Pancreas (tissue), 10 donors: ENCODE results near the gene PIP5K1C. TPM values are rescaled to one million over a fixed set of nuclear protein-coding genes. Genes with fewer than 3 reads are reported as not detected.
A peak's percentile ranks its signal among the peaks of the same experiment; 100 is the strongest.
"Not testable (repeated sequence)": the region's sequence is repeated elsewhere in the genome, so short reads cannot be mapped to it uniquely, and the experiment has no call there.

Experiments used
- ATAC-seq, 4 donors: fragments of 200-7000 bp; cut with Tn5 transposase; one replicate each; pipeline versions ENCODE4 v1.8.0 to v1.9.1; 2020; ENCODE audit warnings: mild to moderate bottlenecking in 4 of 4, moderate library complexity in 4 of 4
- DNase-seq, 6 donors: peaks; one replicate each; pipeline ENCODE4 v3.0.0-alpha.2; 2020
- FAIRE-seq: peaks from 2 replicates; lab custom pipeline; 2012; peaks lifted over from hg19 to GRCh38; lab: Jason Lieb, UNC
- H3K27ac ChIP-seq, 4 donors: fragments of 200-600 bp; sonication (generic); 1 replicate in 3 of 4; 2 replicates in 1 of 4; pipeline versions ENCODE4 v1.5.0 to v1.8.0; 2020
- H3K27me3 ChIP-seq, 4 donors: fragments of 200-600 bp; one replicate each; pipeline ENCODE4 v1.8.0; 2021
- H3K36me3 ChIP-seq, 3 donors: fragments of 200-600 bp; sonication (generic) in 1 of 3; one replicate each; pipeline versions ENCODE4 v1.5.0 to v1.8.0; 2020 to 2021
- H3K4me1 ChIP-seq, 3 donors: fragments of 200-600 bp; one replicate each; pipeline ENCODE4 v1.8.0; 2021
- H3K4me3 ChIP-seq, 4 donors: fragments of 200-600 bp; sonication (generic) in 2 of 4; one replicate each; pipeline versions ENCODE4 v1.5.0 to v1.8.0; 2020 to 2021
- H3K9me3 ChIP-seq, 4 donors: fragments of 200-600 bp; one replicate each; pipeline ENCODE4 v1.8.0; 2021
- CTCF ChIP-seq, 4 donors: fragments of 200-600 bp; sonication (generic) in 3 of 4; IDR thresholded peaks; one replicate each; pipeline versions ENCODE4 v1.5.0 to v1.8.0; 2021; ENCODE audit warnings: antibody characterized with exemption in 4 of 4
- WGBS, 2 donors: extraction: QIAGEN DNeasy Blood & Tissue Kit; methylation state at CpG; one replicate each; pipeline ENCODE4 v1.1.7; 2013; 5-methylcytosine and 5-hydroxymethylcytosine counted together
- intact Hi-C, 3 donors: fragments of 100-400 bp; cut with DNase I; formaldehyde crosslinking; loops; one replicate each; pipeline versions ENCODE4 v1.11.1 to v1.14.2; 2022
- polyA plus RNA-seq, 2 donors: library from polyadenylated mRNA; stranded (reverse); fragments of 200-250 nt; gene quantifications; one replicate each; pipeline ENCODE4 v1.2.3, GENCODE V29; 2013
- total RNA-seq, 6 donors: library from RNA; stranded (reverse); fragmentation: NEBNext Ultra II Directional in 4 of 6; extraction: Animal tissue kit (Norgen Biotek cat#: 25700) in 4 of 6; gene quantifications; one replicate each; pipeline versions ENCODE4 v1.2.1 to v1.2.4, GENCODE V29; 2021 to 2023
- donor health status: healthy with polysubstance abuse.
- donor health status: DM: no; HTN: no; CAD: no; lungs with moderate emphysema.
- donor health status: DM: no; HTN: no; CAD: no.
- donor health status: control.
- donor health status: control.
- donor health status: Bipolar disorder and iron deficiency.
- donor health status: DM: yes; HTN: yes; CAD: no.
- donor health status: DM: no; HTN: no; CAD: no.
- donor health status: DM: no; HTN: no; CAD: no.
- donor health status: DM: yes; HTN: yes; CAD: no.

The PIP5K1C gene
- total and polyA plus RNA-seq, 8 donors = 12.9 to 24.8 (median 14.9) TPM

GRCh38 chr19:3585301-3586126 is 114.8 kb downstream of the PIP5K1C start, which contains the start of gene GIPC3:
GIPC3 (plus strand) TSS chr19:3585478; CDS start chr19:3585598, 120 bp downstream.
- WGBS, 2 donors = 6 to 7% methylated on average over 63 to 84 of the region's 84 CpGs
- H3K36me3 ChIP-seq = no peaks in the 10 kb centered on the region
- TF ChIP-seq CTCF (IDR thresholded peaks at IDR 0.05) = no peak
- ATAC-seq = no peak
- peak within 1 kb of the TSS in 2 of 4 donors; percentile 1 to 27 for H3K4me3 ChIP-seq
- no peak for FAIRE-seq
- DNase-seq = peak in 1 of 6 donors; percentile 34
- H3K27ac ChIP-seq = no peak within 1 kb of the TSS
- no peaks in the 10 kb centered on the region for H3K4me1 ChIP-seq
- intact Hi-C loops = no loop called here
- H3K27me3 ChIP-seq = peaks cover 0 to 8% (median 0%) of the 10 kb centered on the region in 4 donors
- H3K9me3 ChIP-seq = no peaks in the 10 kb centered on the region

GRCh38 chr19:3584036-3584802 is 116.0 kb downstream of the PIP5K1C start:
- H3K9me3 ChIP-seq, H3K4me3 ChIP-seq, ATAC-seq, FAIRE-seq, H3K4me1 ChIP-seq, H3K27ac ChIP-seq, H3K27me3 ChIP-seq, intact Hi-C loops, DNase-seq, H3K36me3 ChIP-seq: not testable (repeated sequence)
- WGBS, 2 donors = 65 to 82% methylated on average over 15 of the region's 15 CpGs

GRCh38 chr19:3581792-3582191 is 118.5 kb downstream of the PIP5K1C start:
- intact Hi-C loops, H3K36me3 ChIP-seq, DNase-seq, H3K4me1 ChIP-seq, H3K27ac ChIP-seq, ATAC-seq, FAIRE-seq, H3K4me3 ChIP-seq, H3K27me3 ChIP-seq, H3K9me3 ChIP-seq: not testable (repeated sequence)
- 70 to 78% methylated on average over 4 of the region's 4 CpGs for WGBS, 2 donors

Other genes starting within 250 kb of the PIP5K1C start
- gene SMIM24, start 219.9 kb downstream of the PIP5K1C start, total RNA-seq = 1 to 10 TPM; 1.2 to 6.8 (median 3.1) TPM
- gene SMIM24, start 219.9 kb downstream of the PIP5K1C start, polyA plus RNA-seq = 100 to 1,000 TPM in 1 of 2 donors, 10 to 100 TPM in 1; 16.2 to 143 TPM
- not detected for gene SMIM44, start 217.0 kb downstream of the PIP5K1C start, total RNA-seq
- gene SMIM44, start 217.0 kb downstream of the PIP5K1C start, polyA plus RNA-seq = under 1 TPM in 1 of 2 donors, not detected in 1; 0.92 TPM
- gene DOHH, start 199.8 kb downstream of the PIP5K1C start, total RNA-seq = 1 to 10 TPM; 3.2 to 8.0 (median 4.7) TPM
- gene DOHH, start 199.8 kb downstream of the PIP5K1C start, polyA plus RNA-seq = 10 to 100 TPM in 1 of 2 donors, 1 to 10 TPM in 1; 7.3 to 10.5 TPM
- gene FZR1, start 194.2 kb downstream of the PIP5K1C start, total RNA-seq = 10 to 100 TPM; 15.1 to 28.1 (median 19.2) TPM
- gene FZR1, start 194.2 kb downstream of the PIP5K1C start, polyA plus RNA-seq = 10 to 100 TPM; 20.8 to 34.2 TPM
- 1 to 10 TPM in 4 of 6 donors, under 1 TPM in 2; 0.73 to 2.6 (median 1.7) TPM for gene TEKTIP1, start 161.3 kb downstream of the PIP5K1C start, total RNA-seq
- gene TEKTIP1, start 161.3 kb downstream of the PIP5K1C start, polyA plus RNA-seq = 1 to 10 TPM; 3.3 to 5.6 TPM
- 10 to 100 TPM; 24.8 to 53.8 (median 39.2) TPM for gene MFSD12, start 142.9 kb downstream of the PIP5K1C start, total RNA-seq
- gene MFSD12, start 142.9 kb downstream of the PIP5K1C start, polyA plus RNA-seq = 10 to 100 TPM; 29.6 to 53.6 TPM
- 10 to 100 TPM; 26.3 to 45.7 (median 30.6) TPM for gene HMG20B, start 127.5 kb downstream of the PIP5K1C start, total RNA-seq
- gene HMG20B, start 127.5 kb downstream of the PIP5K1C start, polyA plus RNA-seq = 100 to 1,000 TPM in 1 of 2 donors, 10 to 100 TPM in 1; 84.0 to 102 TPM
- under 1 TPM; 0.17 to 0.34 (median 0.28) TPM for gene GIPC3, start 115.0 kb downstream of the PIP5K1C start, total RNA-seq
- under 1 TPM; 0.72 to 0.92 TPM for gene GIPC3, start 115.0 kb downstream of the PIP5K1C start, polyA plus RNA-seq
- gene TBXA2R, start 93.6 kb downstream of the PIP5K1C start, total RNA-seq = 1 to 10 TPM in 2 of 6 donors, under 1 TPM in 4; 0.42 to 1.2 (median 0.50) TPM
- gene TBXA2R, start 93.6 kb downstream of the PIP5K1C start, polyA plus RNA-seq = 1 to 10 TPM in 1 of 2 donors, under 1 TPM in 1; 0.95 to 1.5 TPM
- gene CACTIN, start 73.7 kb downstream of the PIP5K1C start, total RNA-seq = 10 to 100 TPM in 3 of 6 donors, 1 to 10 TPM in 3; 6.8 to 14.6 (median 10.4) TPM
- 10 to 100 TPM; 17.4 to 27.2 TPM for gene CACTIN, start 73.7 kb downstream of the PIP5K1C start, polyA plus RNA-seq
- 10 to 100 TPM in 5 of 6 donors, 1 to 10 TPM in 1; 9.2 to 23.7 (median 15.1) TPM for gene TJP3, start 7.9 kb upstream of the PIP5K1C start, total RNA-seq
- 10 to 100 TPM; 26.2 to 36.0 TPM for gene TJP3, start 7.9 kb upstream of the PIP5K1C start, polyA plus RNA-seq
- gene APBA3, start 61.2 kb upstream of the PIP5K1C start, total RNA-seq = 10 to 100 TPM in 3 of 6 donors, 1 to 10 TPM in 3; 6.7 to 18.7 (median 9.7) TPM
- gene APBA3, start 61.2 kb upstream of the PIP5K1C start, polyA plus RNA-seq = 10 to 100 TPM; 21.7 to 27.1 TPM
- gene MRPL54, start 62.2 kb upstream of the PIP5K1C start, total RNA-seq = 10 to 100 TPM; 30.0 to 46.3 (median 36.5) TPM
- gene MRPL54, start 62.2 kb upstream of the PIP5K1C start, polyA plus RNA-seq = 100 to 1,000 TPM in 1 of 2 donors, 10 to 100 TPM in 1; 95.8 to 104 TPM
- gene RAX2, start 71.8 kb upstream of the PIP5K1C start, total RNA-seq = not detected
- gene RAX2, start 71.8 kb upstream of the PIP5K1C start, polyA plus RNA-seq = not detected
- 1 to 10 TPM in 2 of 6 donors, under 1 TPM in 2, not detected in 2; 0.69 to 3.9 (median 1.5) TPM for gene MATK, start 85.9 kb upstream of the PIP5K1C start, total RNA-seq
- 1 to 10 TPM; 1.6 to 1.8 TPM for gene MATK, start 85.9 kb upstream of the PIP5K1C start, polyA plus RNA-seq
- under 1 TPM in 4 of 6 donors, not detected in 2; 0.06 to 0.37 (median 0.30) TPM for gene ZFR2, start 168.6 kb upstream of the PIP5K1C start, total RNA-seq
- gene ZFR2, start 168.6 kb upstream of the PIP5K1C start, polyA plus RNA-seq = 1 to 10 TPM in 1 of 2 donors, under 1 TPM in 1; 0.49 to 3.1 TPM
- under 1 TPM; 0.09 to 0.67 (median 0.27) TPM for gene ATCAY, start 180.2 kb upstream of the PIP5K1C start, total RNA-seq
- gene ATCAY, start 180.2 kb upstream of the PIP5K1C start, polyA plus RNA-seq = under 1 TPM; 0.04 to 0.70 TPM
- gene NMRK2, start 232.6 kb upstream of the PIP5K1C start, total RNA-seq = under 1 TPM in 1 of 6 donors, not detected in 5; 0.55 TPM
- gene NMRK2, start 232.6 kb upstream of the PIP5K1C start, polyA plus RNA-seq = under 1 TPM; 0.23 to 0.33 TPM